ENCODE results near the gene DNA2.
A peak's percentile ranks its signal among the peaks of the same experiment; 100 is the strongest.
"Not testable (repeated sequence)": the region's sequence is repeated elsewhere in the genome, so short reads cannot be mapped to it uniquely, and the experiment has no call there.

DNA2 gene

GRCh38 chr10:68449698-68450097 lies 22.1 kb downstream of the DNA2 start:
- DNase-seq (ENCODE audit: low read depth, low spot score): not testable (repeated sequence)

GRCh38 chr10:68446179-68446578 lies 25.6 kb downstream of the DNA2 start:
- DNase-seq (ENCODE audit: low read depth, low spot score): no peak

DNA sequence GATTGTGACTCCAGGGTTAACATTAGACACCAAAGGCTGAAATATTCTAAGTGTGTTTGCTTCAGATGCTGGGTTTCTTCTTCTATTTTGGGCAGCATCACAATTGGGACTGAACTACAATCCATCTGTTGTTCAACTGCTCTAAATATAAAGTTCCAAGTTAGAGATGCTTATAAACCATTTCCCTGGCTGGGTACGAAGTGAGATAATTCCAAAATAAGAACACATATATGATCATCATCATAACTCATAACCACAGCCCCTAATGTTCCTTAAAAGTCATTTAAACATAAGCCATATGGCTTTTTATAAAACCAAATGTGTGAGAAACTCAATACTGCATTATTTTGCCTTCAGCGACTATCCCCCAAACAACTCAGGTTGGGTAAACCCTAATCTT lies 28.8 kb downstream of the DNA2 start:
- no peak for DNase-seq (ENCODE audit: low read depth, low spot score)

GRCh38 chr10:68440898-68441297 lies 30.9 kb downstream of the DNA2 start:
- DNase-seq (ENCODE audit: low read depth, low spot score): no peak

GRCh38 chr10:68435803-68436202 lies 36.0 kb downstream of the DNA2 start:
- DNase-seq (ENCODE audit: low read depth, low spot score): no peak

DNA sequence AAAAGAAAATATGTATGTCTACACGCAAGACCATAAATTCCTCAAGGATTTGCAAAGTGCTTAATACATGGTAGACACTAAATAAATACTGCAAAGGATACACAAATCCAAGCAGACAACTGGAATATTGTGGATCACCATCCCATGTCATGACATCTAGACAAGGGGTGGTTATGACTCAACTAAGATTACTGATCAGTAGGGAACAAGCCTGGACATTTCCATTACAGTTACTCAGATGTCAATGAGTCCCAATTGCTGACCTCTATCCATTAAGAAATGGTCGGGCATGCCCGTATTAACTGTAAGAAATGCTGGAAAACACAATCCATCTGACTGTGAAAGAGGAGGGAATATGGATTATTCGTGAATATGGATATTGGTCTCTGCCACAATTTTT lies 37.1 kb downstream of the DNA2 start:
- no peak for DNase-seq (ENCODE audit: low read depth, low spot score)

DNA sequence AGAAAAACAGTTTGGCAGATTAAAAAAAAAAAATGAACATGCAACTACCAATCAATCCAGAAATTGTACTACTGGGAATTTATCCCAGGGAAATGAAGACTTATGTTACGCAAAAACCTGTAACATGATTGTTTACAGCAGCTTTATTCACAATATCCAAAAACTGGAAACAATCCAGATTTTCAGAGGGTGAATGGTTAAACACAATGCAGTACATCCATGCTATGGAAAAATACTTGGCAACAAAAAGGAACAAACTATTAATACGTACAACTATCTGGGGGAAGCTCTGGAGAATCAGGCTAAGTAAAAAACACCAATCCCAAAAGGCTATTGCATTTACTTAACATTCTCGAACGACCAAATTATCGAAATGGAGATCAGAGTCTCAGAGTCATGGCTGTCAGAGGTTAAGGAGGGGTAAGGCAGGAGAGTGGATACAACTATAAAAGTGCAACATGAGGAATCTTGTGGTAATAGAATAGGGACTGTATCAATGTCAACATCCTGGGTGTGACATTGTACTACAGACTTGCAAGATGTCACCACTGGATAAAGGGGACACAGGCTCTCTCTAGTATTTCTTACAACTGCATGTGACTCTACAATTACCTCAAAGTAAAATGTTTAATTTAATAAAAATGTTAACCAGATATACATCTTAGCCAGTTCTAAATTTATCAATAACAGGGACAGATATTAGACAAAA lies 43.2 kb downstream of the DNA2 start:
- no peak for DNase-seq (ENCODE audit: low read depth, low spot score)

DNA sequence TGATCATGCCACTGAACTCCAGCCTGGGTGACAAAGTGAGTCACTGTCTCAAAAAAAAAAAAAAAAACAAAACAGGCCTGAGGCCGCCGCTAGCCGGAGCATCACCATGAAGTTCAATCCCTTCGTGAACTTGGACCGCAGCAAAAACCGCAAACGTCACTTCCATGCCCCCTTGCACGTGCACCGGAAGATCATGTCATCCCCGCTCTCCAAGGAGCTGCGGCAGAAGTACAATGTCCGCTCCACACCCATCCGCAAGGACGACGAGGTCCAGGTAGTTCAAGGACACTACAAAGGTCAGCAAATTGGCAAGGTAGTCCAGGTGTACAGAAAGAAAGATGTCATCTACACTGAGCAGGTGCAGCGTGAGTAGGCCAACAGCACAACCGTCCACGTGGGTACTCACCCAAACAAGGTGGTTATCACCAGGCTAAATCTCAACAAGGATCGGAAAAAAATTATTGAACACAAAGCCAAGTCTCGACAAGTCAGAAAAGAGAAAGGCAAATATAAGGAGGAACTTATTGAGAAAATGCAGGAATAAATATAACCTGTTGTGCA lies 47.2 kb downstream of the DNA2 start:
- no peak for DNase-seq (ENCODE audit: low read depth, low spot score)

DNA sequence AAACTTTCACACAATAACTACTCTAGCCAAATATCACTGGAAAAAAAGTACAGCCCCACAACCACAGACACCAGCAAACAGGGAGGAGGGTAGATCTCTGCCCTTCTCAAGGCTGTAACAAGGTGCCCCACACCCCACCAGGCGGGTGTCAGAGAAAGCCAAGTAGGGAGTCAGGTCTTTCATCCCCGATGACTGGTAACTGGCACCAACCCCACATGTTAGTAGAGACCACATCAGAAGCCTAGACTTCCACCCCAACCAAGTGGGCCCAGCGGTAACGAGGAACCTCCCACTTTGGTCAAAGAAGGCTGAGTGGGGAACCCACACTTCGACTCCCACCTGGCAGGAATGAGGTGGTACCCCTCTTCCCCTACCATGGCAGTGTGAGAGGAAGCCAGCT lies 48.3 kb downstream of the DNA2 start:
- no peak for DNase-seq (ENCODE audit: low read depth, low spot score)

DNA sequence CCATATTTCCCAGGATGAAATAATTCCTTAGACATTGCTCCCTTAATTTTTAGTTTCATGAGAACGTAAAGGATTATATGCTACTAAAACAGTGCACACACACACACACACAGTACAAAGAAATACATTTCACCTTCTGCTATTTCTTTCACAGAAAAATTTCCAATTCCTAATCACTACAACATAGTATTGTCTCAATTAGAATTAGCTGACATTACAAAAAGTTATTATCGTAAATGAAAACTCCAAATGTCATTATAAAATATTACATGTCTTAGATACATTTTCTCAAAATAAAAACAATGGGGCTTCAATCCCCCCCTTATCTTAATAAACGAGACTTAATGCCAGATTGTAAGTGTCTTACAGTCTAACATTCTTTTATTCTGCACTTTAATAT lies 52.4 kb downstream of the DNA2 start:
- no peak for DNase-seq (ENCODE audit: low read depth, low spot score)

DNA sequence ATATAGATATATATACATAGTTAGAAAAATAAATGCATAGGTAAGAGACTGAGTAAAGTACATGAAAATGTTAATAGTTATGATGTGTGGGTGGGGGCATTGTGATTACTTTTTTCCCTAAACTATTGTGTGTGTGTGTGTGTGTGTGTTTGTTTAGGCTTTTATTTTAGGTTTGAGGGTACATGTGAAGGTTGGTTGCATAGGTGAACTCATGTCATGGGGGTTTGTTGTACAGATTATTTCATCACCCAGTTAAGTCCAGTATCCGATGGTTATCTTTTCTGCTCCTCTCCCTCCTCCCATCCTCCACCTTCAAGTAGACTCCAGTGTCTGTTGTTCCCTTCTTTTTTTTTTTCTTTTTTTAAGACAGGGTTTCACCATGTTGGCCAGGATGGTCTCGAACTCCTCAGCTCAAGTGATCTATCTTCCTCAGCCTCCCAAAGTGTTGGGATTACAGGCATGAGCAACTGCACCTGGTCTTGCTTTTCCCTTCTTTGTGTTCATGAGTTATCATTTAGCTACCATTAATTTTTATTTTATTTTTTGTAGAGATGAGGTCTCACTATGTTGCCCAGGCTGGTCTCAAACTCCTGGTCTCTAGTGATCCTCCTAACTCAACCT lies 62.8 kb downstream of the DNA2 start:
- DNase-seq (ENCODE audit: low read depth, low spot score): no peak

DNA sequence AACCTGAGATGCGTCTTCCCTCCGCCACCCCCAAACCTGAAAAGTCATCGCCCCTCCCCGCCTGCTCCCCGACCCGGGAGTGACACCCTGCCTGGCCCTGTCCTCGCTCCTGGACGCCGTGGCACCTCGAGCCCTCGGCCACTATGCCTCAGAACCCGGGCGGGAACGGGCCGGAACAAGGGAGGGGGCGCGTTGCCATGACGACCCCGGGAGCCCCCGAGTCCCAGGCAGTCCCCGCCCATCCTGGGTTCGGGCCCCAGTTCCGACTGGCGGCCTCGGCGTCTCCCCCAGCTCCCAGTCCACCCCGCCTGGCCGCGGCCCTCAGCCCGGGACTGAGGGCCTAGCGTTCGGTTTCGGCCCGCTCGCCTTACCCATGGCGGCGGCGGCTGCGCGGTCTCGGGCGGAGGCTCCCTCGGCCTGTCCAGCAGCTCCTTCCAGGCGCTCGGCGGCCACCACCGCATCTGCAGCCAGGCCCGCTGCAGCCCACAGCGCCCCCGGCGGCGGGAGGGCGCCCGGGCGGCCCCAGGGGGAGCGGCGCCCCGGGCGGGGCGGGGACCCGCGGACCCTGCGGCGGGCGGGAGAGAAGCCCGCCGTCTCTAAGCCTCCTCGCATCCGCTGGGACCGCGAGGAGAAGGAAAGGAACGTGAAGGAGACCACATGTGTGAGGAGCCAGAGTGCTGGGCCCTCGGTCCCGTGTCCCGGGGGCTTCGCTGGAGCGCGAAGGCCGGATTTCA lies 64.8 kb downstream of the DNA2 start, which contains the start of gene RUFY2:
TSS of gene RUFY2 (minus strand) at position 463 of the 734 bp plus-strand sequence. CDS start at position 375, 88 bp downstream.
- peak; percentile 83 for DNase-seq (ENCODE audit: low read depth, low spot score)

DNA sequence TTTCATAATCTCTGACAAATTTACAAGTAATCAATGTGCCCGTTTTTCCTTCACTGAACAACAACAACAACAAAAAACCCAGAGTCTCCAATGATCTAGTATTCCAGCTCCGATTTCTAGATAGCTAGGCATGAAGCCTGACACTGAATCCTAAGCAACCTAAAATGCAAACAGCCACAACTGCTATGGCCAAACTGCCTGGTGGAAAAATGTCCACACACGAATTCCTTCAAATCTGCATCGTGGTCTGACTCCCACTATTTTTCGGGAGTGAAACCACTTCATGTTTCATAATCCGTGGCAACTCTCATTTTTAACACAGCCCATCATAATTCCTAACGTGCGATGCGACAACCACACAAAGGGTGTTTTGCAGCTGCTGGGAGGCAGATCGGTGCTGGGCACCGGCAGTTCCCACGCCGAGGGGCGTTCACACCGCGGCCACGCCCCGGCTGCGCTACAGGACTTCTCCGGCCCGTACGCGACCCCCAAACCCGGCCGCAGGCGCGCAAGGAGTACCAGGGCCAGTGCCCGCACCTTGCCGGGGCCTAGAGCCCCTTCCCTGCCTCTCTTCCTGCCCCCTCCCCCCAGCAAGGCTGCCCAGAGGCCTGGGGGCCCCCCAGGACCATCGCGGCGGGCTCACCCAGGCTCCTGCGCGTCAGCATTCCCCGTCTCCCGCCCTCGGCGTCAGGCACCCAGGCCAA lies 65.5 kb downstream of the DNA2 start:
- DNase-seq (ENCODE audit: low read depth, low spot score): peak; percentile 82

DNA sequence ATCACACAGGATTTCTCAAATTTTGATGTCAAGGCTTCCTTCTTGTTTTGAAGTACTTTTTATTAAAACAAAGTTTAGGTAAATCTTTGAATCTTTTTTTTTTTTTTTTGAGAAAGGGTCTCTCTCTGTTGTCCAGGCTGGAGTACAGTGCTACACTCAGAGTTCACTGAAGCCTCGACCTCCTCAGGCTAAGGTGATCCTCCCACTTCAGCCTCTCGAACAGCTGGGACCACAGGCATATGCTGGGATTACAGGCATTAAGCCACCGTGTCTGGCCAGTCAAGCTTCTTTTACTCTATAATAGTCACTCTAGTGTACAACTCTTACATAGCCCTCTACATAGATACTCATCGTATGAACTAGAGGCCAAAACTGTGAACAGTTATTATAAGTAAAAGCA lies 68.1 kb downstream of the DNA2 start:
- no peak for DNase-seq (ENCODE audit: low read depth, low spot score)

DNA sequence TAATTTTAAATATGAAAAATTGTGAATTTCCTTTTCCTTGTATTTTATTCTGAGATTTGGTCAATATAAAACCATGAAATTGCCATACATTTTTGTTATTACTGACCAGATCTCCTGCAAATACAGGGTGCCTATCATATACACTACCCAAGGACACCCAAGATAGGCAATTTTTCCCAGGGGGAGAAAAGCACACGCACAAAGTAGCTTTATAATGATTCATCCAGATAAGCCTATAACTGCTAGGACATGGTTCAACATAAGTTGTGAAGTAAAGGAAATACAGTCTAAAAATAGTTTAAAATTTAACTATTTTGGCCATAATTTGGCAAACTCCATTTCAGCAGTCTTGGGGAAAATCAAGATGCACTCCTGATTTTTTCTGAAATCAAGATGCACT lies 69.5 kb downstream of the DNA2 start:
- no peak for DNase-seq (ENCODE audit: low read depth, low spot score)

GRCh38 chr10:68397005-68397404 lies 74.8 kb downstream of the DNA2 start:
- DNase-seq (ENCODE audit: low read depth, low spot score): no peak

DNA sequence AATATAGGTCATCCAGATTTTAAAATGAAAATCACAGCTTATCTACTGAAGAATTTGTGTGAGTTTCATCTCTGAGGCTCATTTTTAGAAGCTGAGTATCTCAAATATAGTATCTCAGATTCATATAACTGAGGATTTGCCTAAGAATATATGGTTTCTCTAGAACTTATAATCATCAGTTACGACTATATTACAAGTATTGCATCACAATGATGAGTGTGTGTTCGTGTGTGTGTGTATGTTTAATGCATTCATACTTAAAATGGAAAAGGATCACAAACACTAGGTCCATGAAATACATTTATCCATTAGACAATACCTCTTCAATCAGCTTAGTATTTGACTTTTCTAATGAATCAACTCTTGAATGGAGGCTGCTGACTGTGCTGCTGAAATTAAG lies 86.0 kb downstream of the DNA2 start:
- DNase-seq (ENCODE audit: low read depth, low spot score): no peak

DNA sequence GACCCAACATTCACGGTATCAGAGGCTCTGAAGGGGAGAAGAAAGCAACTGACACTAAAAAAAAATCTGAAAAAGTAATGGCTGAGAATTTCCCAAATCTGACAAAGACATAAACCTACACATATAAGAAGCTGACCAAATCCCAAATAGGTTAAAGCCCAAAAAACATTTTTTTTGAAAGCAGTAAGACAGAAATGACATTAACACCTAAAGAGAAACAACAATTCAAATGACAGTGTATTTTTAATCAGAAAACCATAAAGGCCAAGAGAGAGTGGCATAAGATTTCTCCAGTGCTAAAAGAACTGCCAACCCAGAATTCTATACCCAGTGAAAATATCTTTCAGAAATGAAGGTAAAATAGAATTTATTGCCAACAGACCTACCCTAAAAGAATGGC lies 100.2 kb downstream of the DNA2 start:
- no peak for DNase-seq (ENCODE audit: low read depth, low spot score)

DNA sequence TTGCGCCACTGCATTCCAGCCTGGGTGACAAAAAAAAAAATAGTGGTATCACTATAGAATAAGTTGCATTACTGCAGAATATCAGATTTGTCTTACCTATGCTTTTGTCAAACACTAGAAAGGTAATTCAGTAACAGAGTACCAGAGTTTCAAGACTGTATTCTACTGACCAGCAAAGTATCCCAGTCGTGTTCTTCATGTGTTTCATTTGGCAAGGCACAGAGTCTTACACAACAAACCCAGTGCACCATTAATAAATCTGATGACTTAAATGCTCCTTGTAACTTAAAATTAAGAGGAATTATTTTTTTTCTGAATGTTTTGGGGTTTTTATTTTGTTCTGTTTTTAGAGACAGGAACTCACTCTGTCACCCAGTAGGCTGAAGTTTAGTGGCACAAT lies 104.7 kb downstream of the DNA2 start:
- DNase-seq (ENCODE audit: low read depth, low spot score): no peak

DNA sequence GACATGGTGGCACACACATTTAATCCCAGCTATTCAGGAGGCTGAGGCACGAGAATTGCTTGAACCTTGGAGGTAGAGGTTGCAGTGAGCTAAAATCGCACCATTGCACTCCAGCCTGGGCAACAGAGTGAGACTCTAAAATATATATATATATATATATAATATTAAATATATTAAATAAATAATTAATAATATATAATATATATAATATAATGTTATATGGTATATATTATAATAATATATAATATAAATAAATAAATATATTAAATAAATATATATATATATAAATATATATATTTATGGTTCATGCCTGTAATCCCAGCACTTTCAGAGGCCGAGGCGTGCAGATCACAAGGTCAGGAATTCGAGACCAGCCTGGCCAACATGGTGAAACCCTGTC lies 105.2 kb downstream of the DNA2 start:
- no peak for DNase-seq (ENCODE audit: low read depth, low spot score)

GRCh38 chr10:68365611-68366010 lies 106.2 kb downstream of the DNA2 start:
- no peak for DNase-seq (ENCODE audit: low read depth, low spot score)
